HG03565 (cell line): ENCODE data around the gene KRTAP10-12.

Experiments
- ATAC-seq: cut with Tn5 transposase; IDR thresholded peaks from one replicate; pipeline ENCODE4 v1.9.1; 2021; ENCODE audit warnings: mild to moderate bottlenecking, moderate library complexity; ENCODE audit not compliant: unreplicated experiment

Gene KRTAP10-12

GRCh38 chr21:44710756-44711326 lies 13.9 kb downstream of the KRTAP10-12 start:
- no peak for ATAC-seq

GRCh38 chr21:44711327-44712202 lies 14.6 kb downstream of the KRTAP10-12 start, which contains the start of gene TSPEAR:
Gene TSPEAR, minus strand, starts transcription at chr21:44711572. Its CDS starts 58 bp downstream, at chr21:44711514.
- ATAC-seq = no peak

- no peak for ATAC-seq
Observed at GRCh38 chr21:44712203-44713028, 15.4 kb downstream of the KRTAP10-12 start.

- ATAC-seq = no peak
Observed at GRCh38 chr21:44713130-44713529, 16.2 kb downstream of the KRTAP10-12 start.

GRCh38 chr21:44713846-44714245 lies 16.9 kb downstream of the KRTAP10-12 start:
- ATAC-seq = no peak

GRCh38 chr21:44714905-44715304 lies 17.9 kb downstream of the KRTAP10-12 start:
- ATAC-seq = no peak

- ATAC-seq = no peak
Observed at GRCh38 chr21:44716984-44717383, 20.0 kb downstream of the KRTAP10-12 start.

GRCh38 chr21:44718093-44718492 lies 21.1 kb downstream of the KRTAP10-12 start:
- no peak for ATAC-seq

- no peak for ATAC-seq
Observed at GRCh38 chr21:44718571-44718970, 21.6 kb downstream of the KRTAP10-12 start.

GRCh38 chr21:44720170-44720569 lies 23.2 kb downstream of the KRTAP10-12 start:
- no peak for ATAC-seq

GRCh38 chr21:44722731-44723130 lies 25.8 kb downstream of the KRTAP10-12 start:
- ATAC-seq = no peak

- no peak for ATAC-seq
Observed at GRCh38 chr21:44723177-44724131, 26.5 kb downstream of the KRTAP10-12 start.

GRCh38 chr21:44724196-44724595 lies 27.2 kb downstream of the KRTAP10-12 start:
- ATAC-seq = no peak

GRCh38 chr21:44724926-44725325 lies 28.0 kb downstream of the KRTAP10-12 start:
- no peak for ATAC-seq

GRCh38 chr21:44726826-44727225 lies 29.9 kb downstream of the KRTAP10-12 start:
- ATAC-seq = no peak

GRCh38 chr21:44727321-44727720 lies 30.3 kb downstream of the KRTAP10-12 start:
- ATAC-seq = no peak

- ATAC-seq = no peak
Observed at GRCh38 chr21:44727757-44728156, 30.8 kb downstream of the KRTAP10-12 start.

- no peak for ATAC-seq
Observed at GRCh38 chr21:44728716-44729115, 31.7 kb downstream of the KRTAP10-12 start.

GRCh38 chr21:44729336-44730027 lies 32.5 kb downstream of the KRTAP10-12 start:
- ATAC-seq = no peak

GRCh38 chr21:44730028-44730395 lies 33.0 kb downstream of the KRTAP10-12 start:
- ATAC-seq = no peak
